ENCODE data around the gene PTGFRN.
A peak's percentile ranks its signal among the peaks of the same experiment; 100 is the strongest.
"Not testable (repeated sequence)": the region's sequence is repeated elsewhere in the genome, so short reads cannot be mapped to it uniquely, and the experiment has no call there.

The PTGFRN gene

GRCh38 chr1:116909512-116910378, at the start of gene PTGFRN:
PTGFRN (plus strand) TSS chr1:116909916; CDS start chr1:116910204, 288 bp downstream.
- DNase-seq = peak; percentile 36

GRCh38 chr1:116860167-116860566, 49.5 kb upstream of the PTGFRN start:
- DNase-seq = not testable (repeated sequence)

GRCh38 chr1:116861137-116861536, 48.6 kb upstream of the PTGFRN start:
- no peak for DNase-seq

- DNase-seq = not testable (repeated sequence)
These were observed 46.7 kb upstream of the PTGFRN start for GRCh38 chr1:116863031-116863430.

GRCh38 chr1:116866478-116866877, 43.2 kb upstream of the PTGFRN start:
- DNase-seq = not testable (repeated sequence)

GRCh38 chr1:116868385-116868784, 41.3 kb upstream of the PTGFRN start:
- no peak for DNase-seq

GRCh38 chr1:116869611-116870010, 40.1 kb upstream of the PTGFRN start:
- DNase-seq = no peak

- DNase-seq = no peak
These were observed 39.4 kb upstream of the PTGFRN start for GRCh38 chr1:116870300-116870699.

- no peak for DNase-seq
These were observed 38.0 kb upstream of the PTGFRN start for GRCh38 chr1:116871779-116872146.

GRCh38 chr1:116873680-116874271, 35.9 kb upstream of the PTGFRN start:
- no peak for DNase-seq

GRCh38 chr1:116874733-116875249, 34.9 kb upstream of the PTGFRN start:
- DNase-seq = no peak

- DNase-seq = no peak
These were observed 34.3 kb upstream of the PTGFRN start for GRCh38 chr1:116875391-116875790.

- not testable (repeated sequence) for DNase-seq
These were observed 33.8 kb upstream of the PTGFRN start for GRCh38 chr1:116875946-116876345.

- no peak for DNase-seq
These were observed 32.4 kb upstream of the PTGFRN start for GRCh38 chr1:116877141-116877818.

GRCh38 chr1:116878804-116879477, 30.8 kb upstream of the PTGFRN start:
- DNase-seq = no peak

- no peak for DNase-seq
These were observed 30.1 kb upstream of the PTGFRN start for GRCh38 chr1:116879478-116880133.

GRCh38 chr1:116880917-116881316, 28.8 kb upstream of the PTGFRN start:
- DNase-seq = no peak

GRCh38 chr1:116881879-116882520, 27.7 kb upstream of the PTGFRN start:
- no peak for DNase-seq

- DNase-seq = no peak
These were observed 26.9 kb upstream of the PTGFRN start for GRCh38 chr1:116882866-116883265.

- DNase-seq = no peak
These were observed 23.3 kb upstream of the PTGFRN start for GRCh38 chr1:116886291-116886878.

GRCh38 chr1:116887212-116887611, 22.5 kb upstream of the PTGFRN start:
- DNase-seq = no peak
